ENCODE results near the gene CDK13. TPM values are rescaled to one million over a fixed set of nuclear protein-coding genes. Genes with fewer than 3 reads are reported as not detected.

The CDK13 gene
- total RNA-seq, 2 experiments from 2014 or later, result 135 to 138 TPM

DNA sequence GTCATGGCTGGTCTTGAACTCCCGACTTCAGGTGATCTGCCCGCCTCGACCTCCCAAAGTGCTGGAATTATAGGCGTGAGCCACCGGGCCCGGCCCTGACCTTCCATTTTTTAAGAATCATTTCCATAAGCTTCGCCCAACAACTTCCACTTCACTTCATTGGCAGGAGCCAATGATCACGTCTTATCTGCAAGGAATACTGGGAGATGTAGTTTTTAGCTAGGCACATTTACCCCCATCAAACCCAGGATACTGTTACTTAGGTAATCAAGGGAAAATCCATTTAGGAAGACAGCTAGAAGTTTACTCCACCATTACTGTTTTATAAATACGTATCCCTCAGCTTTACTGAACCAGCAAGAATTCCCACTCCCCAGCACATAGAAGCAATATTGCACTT, 3.4 kb upstream of the CDK13 start:
- peak overlapping the region in 1 of 2 donors; percentile 9 for H3K27ac ChIP-seq (ENCODE audit: low read depth in 1 of 2, low read length in 2 of 2)
- Mint-ChIP-seq H3K27me3 (no peaks in the 10 kb centered on the region), H3K9me3 (no peaks in the 10 kb centered on the region), H3K27ac (no peak overlapping the region), H3K4me1 (ENCODE audit: low read depth) (peaks cover 21% of the 10 kb centered on the region), H3K4me3 (no peak overlapping the region), H3K36me3 (ENCODE audit: low read depth) (peaks cover 20% of the 10 kb centered on the region)
- CTCF ChIA-PET, result interaction anchor here (1.1 to 2.7 kb wide), 2 partner anchors 106 to 188 kb away, joined by 3 to 6 read pairs; partner anchors contain the start of genes MPLKIP and SUGCT
- DNase-seq, result no peak
- no peak for ATAC-seq (ENCODE audit: poor library complexity)
- no peaks in the 10 kb centered on the region for H3K27me3 ChIP-seq (ENCODE audit: control insufficient read depth in 1 of 2, insufficient read depth in 2 of 2, low read length in 2 of 2)
- POLR2A ChIA-PET, result interaction anchor here (4.7 kb wide), 1 partner anchor 50 kb away, joined by 29 read pairs; no protein-coding TSS in a partner anchor
- no peaks in the 10 kb centered on the region for H3K36me3 ChIP-seq (ENCODE audit: insufficient read depth, low read length)
- H3K9me3 ChIP-seq (ENCODE audit: control insufficient read depth in 1 of 2, insufficient read depth in 1 of 2, low read length in 2 of 2), result no peaks in the 10 kb centered on the region
- intact Hi-C loops (cut with DNase I, micrococcal nuclease), result loop anchor here in 1 of 2 experiments (5.0 to 10.0 kb wide), 2 partner anchors 214 to 362 kb away; no protein-coding TSS in a partner anchor
- no peak overlapping the region for H3K4me3 ChIP-seq (ENCODE audit: low read length)
- H3K4me1 ChIP-seq (ENCODE audit: insufficient read depth, low read length), result peaks cover 14% of the 10 kb centered on the region
- TF ChIP-seq, protein P1, sequence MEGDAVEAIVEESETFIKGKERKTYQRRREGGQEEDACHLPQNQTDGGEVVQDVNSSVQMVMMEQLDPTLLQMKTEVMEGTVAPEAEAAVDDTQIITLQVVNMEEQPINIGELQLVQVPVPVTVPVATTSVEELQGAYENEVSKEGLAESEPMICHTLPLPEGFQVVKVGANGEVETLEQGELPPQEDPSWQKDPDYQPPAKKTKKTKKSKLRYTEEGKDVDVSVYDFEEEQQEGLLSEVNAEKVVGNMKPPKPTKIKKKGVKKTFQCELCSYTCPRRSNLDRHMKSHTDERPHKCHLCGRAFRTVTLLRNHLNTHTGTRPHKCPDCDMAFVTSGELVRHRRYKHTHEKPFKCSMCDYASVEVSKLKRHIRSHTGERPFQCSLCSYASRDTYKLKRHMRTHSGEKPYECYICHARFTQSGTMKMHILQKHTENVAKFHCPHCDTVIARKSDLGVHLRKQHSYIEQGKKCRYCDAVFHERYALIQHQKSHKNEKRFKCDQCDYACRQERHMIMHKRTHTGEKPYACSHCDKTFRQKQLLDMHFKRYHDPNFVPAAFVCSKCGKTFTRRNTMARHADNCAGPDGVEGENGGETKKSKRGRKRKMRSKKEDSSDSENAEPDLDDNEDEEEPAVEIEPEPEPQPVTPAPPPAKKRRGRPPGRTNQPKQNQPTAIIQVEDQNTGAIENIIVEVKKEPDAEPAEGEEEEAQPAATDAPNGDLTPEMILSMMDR (IDR thresholded peaks at IDR 0.05), result no peak

DNA sequence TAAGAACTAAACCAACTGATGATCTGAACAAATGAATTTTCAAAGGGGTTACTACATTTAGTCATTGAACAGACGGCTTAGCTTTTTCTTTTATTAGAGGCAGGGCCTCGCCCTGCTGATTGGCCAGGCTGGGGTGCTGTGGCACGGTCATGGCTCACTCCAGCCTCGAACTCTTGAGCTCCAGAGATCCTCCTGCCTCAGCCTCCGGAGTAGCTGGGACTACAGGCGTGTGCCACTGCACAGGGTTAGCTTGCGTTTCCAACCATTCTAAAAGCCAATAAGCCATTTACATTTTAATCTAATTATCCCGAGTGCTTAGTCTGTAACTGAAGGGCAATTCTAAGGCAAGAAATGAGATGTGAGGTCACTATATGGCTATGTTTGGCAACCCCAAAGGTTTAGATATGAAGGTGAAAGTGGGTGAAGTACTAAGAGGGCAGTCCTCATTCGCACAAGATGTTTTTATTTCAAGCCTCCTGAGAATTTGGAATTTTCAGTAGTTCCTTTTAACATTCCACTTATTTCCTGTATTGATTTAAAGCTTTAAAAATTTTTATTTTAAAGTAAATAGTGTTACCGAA, 1.6 kb upstream of the CDK13 start:
- H3K27ac Mint-ChIP-seq, result peak overlapping the region; percentile 96
- intact Hi-C loops (cut with DNase I, micrococcal nuclease), result loop anchor here (2.0 to 10.0 kb wide), 5 partner anchors 52 to 364 kb away; partner anchors contain the start of gene RALA (in 1 of the 2)
- H3K4me1 Mint-ChIP-seq (ENCODE audit: low read depth), result peaks cover 38% of the 10 kb centered on the region
- H3K9me3 Mint-ChIP-seq, result no peaks in the 10 kb centered on the region
- no peaks in the 10 kb centered on the region for H3K36me3 ChIP-seq (ENCODE audit: insufficient read depth, low read length)
- CTCF ChIA-PET, result interaction anchor here (0.5 to 2.8 kb wide), 5 partner anchors 9 to 372 kb away, joined by 3 to 17 read pairs (median 3); partner anchors contain the start of genes MPLKIP and SUGCT
- TF ChIP-seq, protein P1 (IDR thresholded peaks at IDR 0.05), result no peak
- H3K27me3 Mint-ChIP-seq, result no peaks in the 10 kb centered on the region
- H3K9me3 ChIP-seq (ENCODE audit: control insufficient read depth in 1 of 2, insufficient read depth in 1 of 2, low read length in 2 of 2), result no peaks in the 10 kb centered on the region
- POLR2A ChIA-PET, result interaction anchor here (0.7 to 5.2 kb wide), 16 partner anchors 7 to 331 kb away, joined by 3 to 48 read pairs (median 10); partner anchors contain the start of genes MPLKIP, RALA and SUGCT
- peak overlapping the region; percentile 95 for H3K4me3 Mint-ChIP-seq
- DNase-seq, result peak in 3 of 14 experiments; percentile 3 to 36 (median 8)
- H3K4me1 ChIP-seq (ENCODE audit: insufficient read depth, low read length), result peaks cover 14% of the 10 kb centered on the region
- no peak for ATAC-seq (ENCODE audit: poor library complexity)
- H3K36me3 Mint-ChIP-seq (ENCODE audit: low read depth), result peaks cover 34% of the 10 kb centered on the region
- H3K27me3 ChIP-seq (ENCODE audit: control insufficient read depth in 1 of 2, insufficient read depth in 2 of 2, low read length in 2 of 2), result no peaks in the 10 kb centered on the region
- peak overlapping the region; percentile 93 for H3K4me3 ChIP-seq (ENCODE audit: low read length)
- peak overlapping the region; percentile 98 to 99 for H3K27ac ChIP-seq (ENCODE audit: low read depth in 1 of 2, low read length in 2 of 2)

DNA sequence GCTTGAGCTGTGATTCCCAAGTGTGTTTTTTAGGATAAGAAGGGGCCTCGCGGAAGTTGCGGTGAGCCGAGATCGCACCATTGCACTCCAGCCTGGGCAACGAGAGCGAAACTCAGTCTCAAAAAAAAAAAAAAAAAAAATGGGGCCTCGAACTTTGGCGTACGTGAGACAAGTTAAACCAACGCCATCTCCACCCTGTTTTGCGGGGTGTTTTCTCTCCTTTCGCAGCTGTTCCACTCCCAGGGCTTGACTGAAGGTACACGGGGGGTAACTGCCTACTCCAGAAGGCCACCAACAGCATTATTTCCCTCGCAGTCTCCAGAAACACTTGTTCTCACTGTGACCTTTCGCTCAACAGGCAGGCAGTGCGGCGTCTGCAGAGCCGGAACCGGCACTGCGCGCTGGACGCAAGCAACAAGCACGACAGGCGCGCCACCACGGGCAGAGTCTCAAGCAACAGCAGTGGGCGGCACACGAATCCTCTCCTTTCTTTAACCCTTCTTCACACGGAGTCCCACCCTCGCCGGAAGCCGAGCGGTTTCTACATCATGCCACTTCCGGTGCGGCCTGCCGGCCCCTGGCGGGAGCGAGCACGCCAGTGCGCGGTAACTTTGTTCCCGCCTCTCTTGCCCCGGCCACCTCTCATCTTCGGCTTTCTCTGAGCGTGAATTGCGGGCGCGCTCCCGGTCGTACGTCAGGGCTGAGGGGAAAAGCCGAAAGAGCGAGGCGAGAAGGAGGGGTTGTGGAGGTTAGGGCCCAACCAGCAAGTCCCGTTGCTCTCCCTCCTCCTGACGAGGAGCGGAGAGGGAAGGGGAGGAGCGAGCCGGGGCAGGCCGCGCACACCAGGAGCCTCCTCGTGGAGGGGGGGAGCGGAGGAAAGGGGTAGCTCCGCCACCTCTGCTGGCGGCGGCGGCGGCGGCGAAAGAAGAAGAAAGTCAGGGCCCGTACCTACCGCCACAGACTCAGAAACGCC, 814 bp upstream of the CDK13 start:
- TF ChIP-seq, protein P1 (IDR thresholded peaks at IDR 0.05), result no peak
- Mint-ChIP-seq H3K27ac (peak overlapping the region; percentile 96), H3K4me1 (ENCODE audit: low read depth) (peaks cover 44% of the 10 kb centered on the region), H3K36me3 (ENCODE audit: low read depth) (peaks cover 34% of the 10 kb centered on the region), H3K27me3 (no peaks in the 10 kb centered on the region), H3K4me3 (peak overlapping the region; percentile 95), H3K9me3 (no peaks in the 10 kb centered on the region)
- Histone ChIP-seq H3K4me3 (ENCODE audit: low read length) (peak overlapping the region; percentile 93), H3K27me3 (ENCODE audit: control insufficient read depth in 1 of 2, insufficient read depth in 2 of 2, low read length in 2 of 2) (no peaks in the 10 kb centered on the region), H3K4me1 (ENCODE audit: insufficient read depth, low read length) (peaks cover 14% of the 10 kb centered on the region), H3K36me3 (ENCODE audit: insufficient read depth, low read length) (no peaks in the 10 kb centered on the region), H3K27ac (ENCODE audit: low read depth in 1 of 2, low read length in 2 of 2) (peak overlapping the region; percentile 98 to 99), H3K9me3 (ENCODE audit: control insufficient read depth in 1 of 2, insufficient read depth in 1 of 2, low read length in 2 of 2) (no peaks in the 10 kb centered on the region)
- POLR2A ChIA-PET, result interaction anchor here (0.7 to 5.2 kb wide), 26 partner anchors 8 to 1771 kb away, joined by 3 to 48 read pairs (median 5); partner anchors contain the start of genes MPLKIP, RALA, STARD3NL and SUGCT
- DNase-seq, result peak; percentile 95 to 100 (median 98)
- peak; percentile 77 for ATAC-seq (ENCODE audit: poor library complexity)
- intact Hi-C loops (cut with DNase I, micrococcal nuclease), result loop anchor here (1.0 to 10.0 kb wide), 6 partner anchors 52 to 364 kb away; partner anchors contain the start of genes MPLKIP (in 1 of the 2) and RALA (in 1 of the 2)
- CTCF ChIA-PET, result interaction anchor here (0.7 to 2.9 kb wide), 6 partner anchors 9 to 373 kb away, joined by 3 to 18 read pairs (median 4); partner anchors contain the start of genes MPLKIP and SUGCT
